HEK293 (cell line): ENCODE results near the gene PHC1.

ENCODE experiments used
- CTCF ChIA-PET: fragments of 350-600 bp; formaldehyde crosslinking; extraction: SDS; loops from one replicate; lab custom pipeline; 2021; ENCODE audit warnings: antibody characterized with exemption; lab: Yijun Ruan, JAX
- POLR2A ChIA-PET: fragments of 300-600 bp; formaldehyde crosslinking; extraction: SDS; loops from one replicate; lab custom pipeline; 2020; ENCODE audit warnings: antibody characterized with exemption, inconsistent platforms; lab: Yijun Ruan, JAX
- H3K27ac ChIP-seq: fragments of 200-500 bp; sonication (Bioruptor generic); 2 replicates; pipeline ENCODE4 v1.5.1; 2014; ENCODE audit warnings: low read depth, low read length, control low read depth, inconsistent platforms; ENCODE audit errors: extremely low read depth
- H3K36me3 ChIP-seq, 2 experiments: fragments of 200-500 bp in 1 of 2; sonication (Bioruptor generic) in 1 of 2; 1 replicate in 1 of 2; 2 replicates in 1 of 2; pipeline ENCODE4 v1.5.1; 2014 to 2017; ENCODE audit warnings: inconsistent platforms in 2 of 2, low read length in 2 of 2; ENCODE audit not compliant: control insufficient read depth in 2 of 2, insufficient read depth in 1 of 2
- H3K4me1 ChIP-seq: fragments of 200-500 bp; sonication (Bioruptor generic); 2 replicates; pipeline ENCODE4 v1.5.1; 2014; ENCODE audit warnings: mild to moderate bottlenecking, low read length, inconsistent platforms; ENCODE audit not compliant: control insufficient read depth, insufficient read depth
- H3K4me3 ChIP-seq: 2 replicates; pipeline ENCODE4 v1.5.1; 2011; ENCODE audit warnings: low read depth, mild to moderate bottlenecking, control low read depth, low read length, moderate library complexity
- H3K9me3 ChIP-seq: fragments of 200-500 bp; sonication (Bioruptor generic); 2 replicates; pipeline ENCODE4 v1.5.1; 2014; ENCODE audit warnings: low read depth, low read length, inconsistent platforms; ENCODE audit not compliant: control insufficient read depth, insufficient read depth
- EGR2 ChIP-seq: fragments of 450-650 bp; formaldehyde crosslinking; IDR thresholded peaks from 2 replicates; pipeline ENCODE4 v1.5.1; 2016; ENCODE audit warnings: low read depth, missing biosample characterization, missing genetic modification characterization
- MEIS1 ChIP-seq: sonication (generic); formaldehyde crosslinking; IDR thresholded peaks from 2 replicates; pipeline ENCODE4 v1.8.1; 2022; ENCODE audit warnings: missing genetic modification reagents, mild to moderate bottlenecking, borderline replicate concordance
- PBX3 ChIP-seq: sonication (generic); formaldehyde crosslinking; IDR thresholded peaks from 2 replicates; pipeline ENCODE4 v1.8.1; 2022; ENCODE audit warnings: mild to moderate bottlenecking, moderate library complexity, missing genetic modification reagents
- SCRT1 ChIP-seq: fragments of 450-650 bp; formaldehyde crosslinking; IDR thresholded peaks from 2 replicates; pipeline ENCODE4 v1.5.1; 2016; ENCODE audit warnings: missing biosample characterization, missing genetic modification characterization, borderline replicate concordance
- ZBTB49 ChIP-seq: fragments of 450-650 bp; formaldehyde crosslinking; IDR thresholded peaks from 2 replicates; pipeline ENCODE4 v1.5.1; 2016; ENCODE audit warnings: missing biosample characterization, missing genetic modification characterization, low read depth
- ZFP69B ChIP-seq: fragments of 450-650 bp; formaldehyde crosslinking; IDR thresholded peaks from 2 replicates; pipeline ENCODE4 v1.5.1; 2016; ENCODE audit warnings: missing biosample characterization, missing genetic modification characterization
- ZIC2 ChIP-seq: fragments of 450-650 bp; formaldehyde crosslinking; IDR thresholded peaks from 2 replicates; pipeline ENCODE4 v1.5.1; 2016; ENCODE audit warnings: missing biosample characterization, missing genetic modification characterization
- ZNF133 ChIP-seq: fragments of 450-650 bp; formaldehyde crosslinking; IDR thresholded peaks from 2 replicates; pipeline ENCODE4 v1.5.1; 2016; ENCODE audit warnings: missing biosample characterization, missing genetic modification characterization
- ZNF157 ChIP-seq: fragments of 450-650 bp; formaldehyde crosslinking; IDR thresholded peaks from 2 replicates; pipeline ENCODE4 v1.5.1; 2016; ENCODE audit warnings: missing biosample characterization, missing genetic modification characterization
- ZNF311 ChIP-seq: fragments of 450-650 bp; formaldehyde crosslinking; IDR thresholded peaks from 2 replicates; pipeline ENCODE4 v1.5.1; 2017; ENCODE audit warnings: missing biosample characterization, missing genetic modification characterization, borderline replicate concordance
- ZNF362 ChIP-seq: fragments of 450-650 bp; formaldehyde crosslinking; IDR thresholded peaks from 2 replicates; pipeline ENCODE4 v1.5.1; 2016; ENCODE audit warnings: missing biosample characterization, missing genetic modification characterization
- ZNF473 ChIP-seq: fragments of 450-650 bp; formaldehyde crosslinking; IDR thresholded peaks from 2 replicates; pipeline ENCODE4 v1.5.1; 2017; ENCODE audit warnings: missing biosample characterization, missing genetic modification characterization
- ZNF510 ChIP-seq: fragments of 450-650 bp; formaldehyde crosslinking; IDR thresholded peaks from 2 replicates; pipeline ENCODE4 v1.5.1; 2018; ENCODE audit warnings: mild to moderate bottlenecking, missing genetic modification characterization, missing biosample characterization; ENCODE audit not compliant: insufficient replicate concordance
- ZNF549 ChIP-seq: fragments of 450-650 bp; IDR thresholded peaks from 2 replicates; pipeline ENCODE4 v1.5.1; 2018; ENCODE audit warnings: missing biosample characterization, missing genetic modification characterization, mild to moderate bottlenecking, inconsistent platforms, moderate library complexity
- ZNF560 ChIP-seq: fragments of 450-650 bp; formaldehyde crosslinking; IDR thresholded peaks from 2 replicates; pipeline ENCODE4 v1.5.1; 2017; ENCODE audit warnings: missing biosample characterization, missing genetic modification characterization, borderline replicate concordance
- ZNF580 ChIP-seq: fragments of 450-650 bp; formaldehyde crosslinking; IDR thresholded peaks from 2 replicates; pipeline ENCODE4 v1.5.1; 2016; ENCODE audit warnings: missing biosample characterization, missing genetic modification characterization
- ZNF658 ChIP-seq: fragments of 450-650 bp; formaldehyde crosslinking; IDR thresholded peaks from 2 replicates; pipeline ENCODE4; 2016; ENCODE audit warnings: missing biosample characterization, missing genetic modification characterization
- ZNF768 ChIP-seq: fragments of 450-650 bp; formaldehyde crosslinking; IDR thresholded peaks from 2 replicates; pipeline ENCODE4 v1.5.1; 2018; ENCODE audit warnings: missing biosample characterization, mild to moderate bottlenecking, missing genetic modification characterization
- ZNF776 ChIP-seq: fragments of 450-650 bp; formaldehyde crosslinking; IDR thresholded peaks from 2 replicates; pipeline ENCODE4 v1.5.0; 2017; ENCODE audit warnings: missing biosample characterization, missing genetic modification characterization, borderline replicate concordance
- ZSCAN16 ChIP-seq: fragments of 450-650 bp; formaldehyde crosslinking; IDR thresholded peaks from 2 replicates; pipeline ENCODE4 v1.5.1; 2016; ENCODE audit warnings: missing biosample characterization, missing genetic modification characterization

Gene PHC1

GRCh38 chr12:8907513-8907912, 6.8 kb upstream of the PHC1 start:
- TF ChIP-seq ZNF658 (tag by site-specific recombination): no peak
- Histone ChIP-seq H3K4me1 (no peaks in the 10 kb centered on the region), H3K27ac (no peak overlapping the region), H3K4me3 (no peak overlapping the region), H3K36me3 (no peaks in the 10 kb centered on the region), H3K9me3 (no peaks in the 10 kb centered on the region)
- ChIA-PET CTCF (interaction anchor here (1.4 kb wide), 1 partner anchor 16 kb away, joined by 4 read pairs; no protein-coding TSS in a partner anchor), POLR2A (no interaction called here)

GRCh38 chr12:8909752-8910151, 4.6 kb upstream of the PHC1 start:
- TF ChIP-seq ZNF510 (tag by site-specific recombination) (no peak), PBX3 (CRISPR knock-in tag) (no peak), EGR2 (tag by site-specific recombination) (no peak), ZNF157 (tag by site-specific recombination) (no peak), ZFP69B (tag by site-specific recombination) (no peak)
- CTCF ChIA-PET: interaction anchor here (1.1 kb wide), 2 partner anchors 10 to 19 kb away, joined by 3 read pairs; no protein-coding TSS in a partner anchor
- Histone ChIP-seq H3K27ac (no peak overlapping the region), H3K4me1 (peaks cover 10% of the 10 kb centered on the region), H3K9me3 (no peaks in the 10 kb centered on the region), H3K4me3 (no peak overlapping the region), H3K36me3 (no peaks in the 10 kb centered on the region)
- POLR2A ChIA-PET: no interaction called here

GRCh38 chr12:8911606-8912268, 2.6 kb upstream of the PHC1 start:
- Histone ChIP-seq H3K27ac (no peak overlapping the region), H3K4me3 (no peak overlapping the region), H3K4me1 (peaks cover 13% of the 10 kb centered on the region), H3K9me3 (no peaks in the 10 kb centered on the region), H3K36me3 (no peaks in the 10 kb centered on the region)
- TF ChIP-seq MEIS1: no peak
- no peak for TF ChIP-seq ZNF580 (tag by site-specific recombination)
- TF ChIP-seq ZNF311 (tag by site-specific recombination): no peak
- no peak for TF ChIP-seq ZNF768
- TF ChIP-seq ZNF776 (tag by site-specific recombination): no peak
- no peak for TF ChIP-seq ZBTB49 (tag by site-specific recombination)
- no peak for TF ChIP-seq ZSCAN16 (tag by site-specific recombination)
- TF ChIP-seq ZNF473: no peak
- TF ChIP-seq SCRT1: no peak
- no peak for TF ChIP-seq ZNF560 (tag by site-specific recombination)
- TF ChIP-seq ZNF133: no peak
- no peak for TF ChIP-seq ZIC2
- TF ChIP-seq ZNF362: no peak
- no peak for TF ChIP-seq ZNF549 (tag by site-specific recombination)
- POLR2A ChIA-PET: no interaction called here
- CTCF ChIA-PET: interaction anchor here (0.6 to 0.9 kb wide), 3 partner anchors 89 to 209 kb away, joined by 3 to 5 read pairs (median 4); no protein-coding TSS in a partner anchor
